Activated CD8-positive, alpha-beta memory T cell treated with anti-CD3 and anti-CD28 coated beads, Interleukin-2, amount 10 ng/mL, durations not matched to agents 7 days and 5 days (primary cell): Measurements from ENCODE around the gene DCAF11. TPM values are rescaled to one million over a fixed set of nuclear protein-coding genes. Genes with fewer than 3 reads are reported as not detected.

Experiments used
- ATAC-seq: fragments of 150-1000 bp; cut with Tn5 transposase; one replicate; pipeline ENCODE4 v1.10.0; 2021; ENCODE audit warnings: moderate library complexity
- CTCF ChIA-PET: fragments of 350-600 bp; sonication (Branson Sonifier 250); formaldehyde crosslinking; loops from one replicate; lab custom pipeline; 2021; ENCODE audit warnings: antibody characterized with exemption; lab: Charles Lee
- DNase-seq: peaks from one replicate; pipeline ENCODE4 v3.0.0-alpha.2; 2020
- H3K27ac Mint-ChIP-seq: one replicate; pipeline ENCODE4 v1.8.0; 2021; ENCODE audit warnings: mild to moderate bottlenecking, mixed read lengths
- H3K27me3 Mint-ChIP-seq: one replicate; pipeline ENCODE4 v1.8.0; 2021; ENCODE audit warnings: mixed read lengths
- H3K36me3 Mint-ChIP-seq: one replicate; pipeline ENCODE4 v1.8.0; 2021; ENCODE audit warnings: mild to moderate bottlenecking, mixed read lengths
- H3K4me1 Mint-ChIP-seq: one replicate; pipeline ENCODE4 v1.8.0; 2021; ENCODE audit warnings: mixed read lengths
- H3K4me3 Mint-ChIP-seq: one replicate; pipeline ENCODE4 v1.8.0; 2021; ENCODE audit warnings: mild to moderate bottlenecking, moderate library complexity, mixed read lengths
- H3K9me3 Mint-ChIP-seq: one replicate; pipeline ENCODE4 v1.8.0; 2022; ENCODE audit warnings: low read depth, mixed read lengths
- total RNA-seq, 2 experiments: library from RNA; stranded (reverse); gene quantifications; one replicate each; pipeline ENCODE4 v1.2.3, GENCODE V29; 2021

Gene DCAF11
- total RNA-seq, 2 experiments from 2014 or later, result 86.3 to 94.4 TPM

- peaks cover 18% of the 10 kb centered on the region for H3K4me1 Mint-ChIP-seq
- no peak overlapping the region for H3K4me3 Mint-ChIP-seq
- CTCF ChIA-PET, result interaction anchor here (0.7 to 1.0 kb wide), 4 partner anchors 11 to 36 kb away, joined by 3 read pairs; no protein-coding TSS in a partner anchor
These were observed 42.1 kb upstream of the DCAF11 start for GRCh38 chr14:24072436-24072835.

GRCh38 chr14:24072881-24073877 is 41.4 kb upstream of the DCAF11 start:
- no peak for DNase-seq
- Mint-ChIP-seq H3K4me1 (peaks cover 18% of the 10 kb centered on the region), H3K36me3 (no peaks in the 10 kb centered on the region), H3K27me3 (peaks cover 3% of the 10 kb centered on the region), H3K27ac (no peak overlapping the region), H3K9me3 (no peaks in the 10 kb centered on the region), H3K4me3 (no peak overlapping the region)
- CTCF ChIA-PET, result interaction anchor here (0.8 to 1.2 kb wide), 5 partner anchors 15 to 35 kb away, joined by 3 to 4 read pairs (median 3); no protein-coding TSS in a partner anchor
- no peak for ATAC-seq

More at GRCh38 chr14:24072436-24072835, 42.1 kb upstream of the DCAF11 start:
- no peak for DNase-seq
- H3K27ac Mint-ChIP-seq, result no peak overlapping the region
- peaks cover 3% of the 10 kb centered on the region for H3K27me3 Mint-ChIP-seq
- ATAC-seq, result no peak
- H3K9me3 Mint-ChIP-seq, result no peaks in the 10 kb centered on the region
- no peaks in the 10 kb centered on the region for H3K36me3 Mint-ChIP-seq

- no peaks in the 10 kb centered on the region for H3K9me3 Mint-ChIP-seq
- H3K4me3 Mint-ChIP-seq, result no peak overlapping the region
- no peak for DNase-seq
- ATAC-seq, result no peak
- H3K36me3 Mint-ChIP-seq, result no peaks in the 10 kb centered on the region
- CTCF ChIA-PET, result interaction anchor here (1.0 to 2.2 kb wide), 4 partner anchors 15 to 33 kb away, joined by 3 to 9 read pairs (median 6); no protein-coding TSS in a partner anchor
- peaks cover 18% of the 10 kb centered on the region for H3K4me1 Mint-ChIP-seq
- H3K27me3 Mint-ChIP-seq, result peaks cover 3% of the 10 kb centered on the region
- H3K27ac Mint-ChIP-seq, result no peak overlapping the region
These were observed 39.7 kb upstream of the DCAF11 start for GRCh38 chr14:24074625-24075484.

- no peak overlapping the region for H3K4me3 Mint-ChIP-seq
- no peak for ATAC-seq
These were observed 38.9 kb upstream of the DCAF11 start for GRCh38 chr14:24075485-24076301.

GRCh38 chr14:24076302-24076601 is 38.3 kb upstream of the DCAF11 start:
- H3K9me3 Mint-ChIP-seq, result no peaks in the 10 kb centered on the region
- no peaks in the 10 kb centered on the region for H3K36me3 Mint-ChIP-seq
- DNase-seq (no peak), ATAC-seq (no peak)
- no peak overlapping the region for H3K27ac Mint-ChIP-seq
- H3K4me3 Mint-ChIP-seq, result no peak overlapping the region
- H3K27me3 Mint-ChIP-seq, result no peaks in the 10 kb centered on the region
- CTCF ChIA-PET, result interaction anchor here (1.1 to 1.4 kb wide), 2 partner anchors 15 to 32 kb away, joined by 3 to 7 read pairs; no protein-coding TSS in a partner anchor
- peaks cover 24% of the 10 kb centered on the region for H3K4me1 Mint-ChIP-seq

More at GRCh38 chr14:24075485-24076301, 38.9 kb upstream of the DCAF11 start:
- peaks cover 24% of the 10 kb centered on the region for H3K4me1 Mint-ChIP-seq
- H3K27me3 Mint-ChIP-seq, result no peaks in the 10 kb centered on the region
- no peak for DNase-seq
- H3K36me3 Mint-ChIP-seq, result no peaks in the 10 kb centered on the region
- CTCF ChIA-PET, result interaction anchor here (1.4 to 2.2 kb wide), 2 partner anchors 15 to 32 kb away, joined by 7 to 9 read pairs; no protein-coding TSS in a partner anchor
- H3K9me3 Mint-ChIP-seq, result no peaks in the 10 kb centered on the region
- no peak overlapping the region for H3K27ac Mint-ChIP-seq

GRCh38 chr14:24077086-24077485 is 37.5 kb upstream of the DCAF11 start:
- no peak for DNase-seq
- H3K27ac Mint-ChIP-seq, result no peak overlapping the region
- H3K4me1 Mint-ChIP-seq, result peaks cover 27% of the 10 kb centered on the region
- H3K9me3 Mint-ChIP-seq, result no peaks in the 10 kb centered on the region
- H3K27me3 Mint-ChIP-seq, result no peaks in the 10 kb centered on the region
- no peak overlapping the region for H3K4me3 Mint-ChIP-seq
- ATAC-seq, result no peak
- no peaks in the 10 kb centered on the region for H3K36me3 Mint-ChIP-seq
- CTCF ChIA-PET, result interaction anchor here (1.1 kb wide), 1 partner anchor 14 kb away, joined by 3 read pairs; no protein-coding TSS in a partner anchor

GRCh38 chr14:24078146-24078545 is 36.4 kb upstream of the DCAF11 start:
- H3K4me1 Mint-ChIP-seq, result peaks cover 28% of the 10 kb centered on the region
- CTCF ChIA-PET, result interaction anchor here (0.6 to 1.0 kb wide), 2 partner anchors 12 to 29 kb away, joined by 3 to 5 read pairs; no protein-coding TSS in a partner anchor
- H3K27me3 Mint-ChIP-seq, result no peaks in the 10 kb centered on the region
- no peak overlapping the region for H3K4me3 Mint-ChIP-seq
- H3K36me3 Mint-ChIP-seq, result no peaks in the 10 kb centered on the region
- no peaks in the 10 kb centered on the region for H3K9me3 Mint-ChIP-seq
- H3K27ac Mint-ChIP-seq, result no peak overlapping the region
- DNase-seq (no peak), ATAC-seq (no peak)

- no peak overlapping the region for H3K27ac Mint-ChIP-seq
- no peaks in the 10 kb centered on the region for H3K36me3 Mint-ChIP-seq
- no peak for ATAC-seq
- H3K9me3 Mint-ChIP-seq, result no peaks in the 10 kb centered on the region
- DNase-seq, result no peak
- H3K4me3 Mint-ChIP-seq, result no peak overlapping the region
- H3K27me3 Mint-ChIP-seq, result no peaks in the 10 kb centered on the region
- H3K4me1 Mint-ChIP-seq, result peaks cover 28% of the 10 kb centered on the region
- CTCF ChIA-PET, result interaction anchor here (1.2 to 4.7 kb wide), 6 partner anchors 9 to 40 kb away, joined by 3 to 78 read pairs (median 20); partner anchors contain the start of genes CPNE6 and PCK2
These were observed 35.0 kb upstream of the DCAF11 start for GRCh38 chr14:24079491-24080141.

- CTCF ChIA-PET, result interaction anchor here (1.2 to 4.7 kb wide), 8 partner anchors 9 to 40 kb away, joined by 3 to 78 read pairs (median 11); partner anchors contain the start of genes CARMIL3, CPNE6, DCAF11 and NRL
These were observed 34.4 kb upstream of the DCAF11 start for GRCh38 chr14:24080142-24080530.

GRCh38 chr14:24080888-24081738 is 33.5 kb upstream of the DCAF11 start:
- H3K4me1 Mint-ChIP-seq, result peaks cover 17% of the 10 kb centered on the region
- CTCF ChIA-PET, result interaction anchor here (1.1 to 4.7 kb wide), 11 partner anchors 10 to 449 kb away, joined by 3 to 78 read pairs (median 7); partner anchors contain the start of genes CARMIL3, CPNE6, DCAF11 and NRL
- no peaks in the 10 kb centered on the region for H3K27me3 Mint-ChIP-seq
- peak; percentile 93 for ATAC-seq
- DNase-seq, result peak; percentile 90
- H3K4me3 Mint-ChIP-seq, result peak overlapping the region; percentile 75
- H3K9me3 Mint-ChIP-seq, result no peaks in the 10 kb centered on the region
- no peaks in the 10 kb centered on the region for H3K36me3 Mint-ChIP-seq
- H3K27ac Mint-ChIP-seq, result peak overlapping the region; percentile 81

More at GRCh38 chr14:24080142-24080530, 34.4 kb upstream of the DCAF11 start:
- Mint-ChIP-seq H3K4me3 (peak overlapping the region; percentile 75), H3K4me1 (peaks cover 26% of the 10 kb centered on the region), H3K27ac (no peak overlapping the region), H3K27me3 (no peaks in the 10 kb centered on the region), H3K36me3 (no peaks in the 10 kb centered on the region), H3K9me3 (no peaks in the 10 kb centered on the region)
- DNase-seq (no peak), ATAC-seq (no peak)

- H3K27ac Mint-ChIP-seq, result peak overlapping the region; percentile 77
- H3K9me3 Mint-ChIP-seq, result no peaks in the 10 kb centered on the region
These were observed 32.8 kb upstream of the DCAF11 start for GRCh38 chr14:24081739-24082211.

More at GRCh38 chr14:24081739-24082211, 32.8 kb upstream of the DCAF11 start:
- DNase-seq, result no peak
- Mint-ChIP-seq H3K4me1 (peaks cover 13% of the 10 kb centered on the region), H3K36me3 (no peaks in the 10 kb centered on the region), H3K4me3 (peak overlapping the region; percentile 75), H3K27me3 (no peaks in the 10 kb centered on the region)
- CTCF ChIA-PET, result interaction anchor here (0.8 to 4.7 kb wide), 10 partner anchors 11 to 450 kb away, joined by 3 to 78 read pairs (median 7); partner anchors contain the start of genes CARMIL3, DCAF11, NRL and PCK2
- no peak for ATAC-seq
